ENCODE results near the gene NFATC2.

The NFATC2 gene

DNA sequence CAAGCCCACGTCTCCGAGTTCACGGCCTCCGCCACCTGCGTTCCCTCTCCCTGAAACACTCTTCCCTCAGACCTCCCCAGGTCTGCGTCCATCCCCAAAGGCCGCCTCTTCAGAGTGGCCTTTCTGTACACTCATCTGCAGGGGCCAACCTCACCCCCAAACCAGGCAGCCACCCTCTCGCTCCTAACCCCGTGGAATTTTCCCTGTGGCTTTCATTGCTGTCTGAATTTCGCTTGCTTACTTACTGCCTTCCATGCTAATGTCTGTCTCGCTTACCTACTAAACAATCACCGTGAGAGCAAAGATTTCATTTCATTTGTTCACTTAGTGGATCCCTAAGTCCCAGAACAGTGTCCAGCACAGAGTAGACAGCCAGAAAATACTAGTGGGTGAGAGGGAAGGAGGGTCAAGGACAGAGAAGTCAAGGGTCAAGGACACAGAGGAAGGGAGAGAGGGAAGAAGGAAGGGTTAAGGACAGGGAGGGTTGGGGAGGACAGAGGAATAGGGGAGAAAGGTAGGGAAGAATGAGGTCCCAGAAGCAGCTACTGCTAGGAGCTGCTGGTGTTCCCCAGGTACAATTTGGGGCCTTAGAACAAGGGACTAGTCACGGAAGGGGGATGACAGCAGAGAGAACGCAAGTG, 114.7 kb downstream of the NFATC2 start:
- no peak for TF ChIP-seq SIN3A (IDR thresholded peaks at IDR 0.05; ENCODE audit: borderline replicate concordance, insufficient read depth, low read length)
- no peak for TF ChIP-seq TAF1 (IDR thresholded peaks at IDR 0.05; ENCODE audit: borderline replicate concordance, insufficient read depth, low read length)
- no peak for TF ChIP-seq FOXP2 (optimal IDR thresholded peaks at IDR 0.05; ENCODE audit: borderline replicate concordance, extremely low read depth, extremely low read length, insufficient read depth)
- TF ChIP-seq, protein P1, sequence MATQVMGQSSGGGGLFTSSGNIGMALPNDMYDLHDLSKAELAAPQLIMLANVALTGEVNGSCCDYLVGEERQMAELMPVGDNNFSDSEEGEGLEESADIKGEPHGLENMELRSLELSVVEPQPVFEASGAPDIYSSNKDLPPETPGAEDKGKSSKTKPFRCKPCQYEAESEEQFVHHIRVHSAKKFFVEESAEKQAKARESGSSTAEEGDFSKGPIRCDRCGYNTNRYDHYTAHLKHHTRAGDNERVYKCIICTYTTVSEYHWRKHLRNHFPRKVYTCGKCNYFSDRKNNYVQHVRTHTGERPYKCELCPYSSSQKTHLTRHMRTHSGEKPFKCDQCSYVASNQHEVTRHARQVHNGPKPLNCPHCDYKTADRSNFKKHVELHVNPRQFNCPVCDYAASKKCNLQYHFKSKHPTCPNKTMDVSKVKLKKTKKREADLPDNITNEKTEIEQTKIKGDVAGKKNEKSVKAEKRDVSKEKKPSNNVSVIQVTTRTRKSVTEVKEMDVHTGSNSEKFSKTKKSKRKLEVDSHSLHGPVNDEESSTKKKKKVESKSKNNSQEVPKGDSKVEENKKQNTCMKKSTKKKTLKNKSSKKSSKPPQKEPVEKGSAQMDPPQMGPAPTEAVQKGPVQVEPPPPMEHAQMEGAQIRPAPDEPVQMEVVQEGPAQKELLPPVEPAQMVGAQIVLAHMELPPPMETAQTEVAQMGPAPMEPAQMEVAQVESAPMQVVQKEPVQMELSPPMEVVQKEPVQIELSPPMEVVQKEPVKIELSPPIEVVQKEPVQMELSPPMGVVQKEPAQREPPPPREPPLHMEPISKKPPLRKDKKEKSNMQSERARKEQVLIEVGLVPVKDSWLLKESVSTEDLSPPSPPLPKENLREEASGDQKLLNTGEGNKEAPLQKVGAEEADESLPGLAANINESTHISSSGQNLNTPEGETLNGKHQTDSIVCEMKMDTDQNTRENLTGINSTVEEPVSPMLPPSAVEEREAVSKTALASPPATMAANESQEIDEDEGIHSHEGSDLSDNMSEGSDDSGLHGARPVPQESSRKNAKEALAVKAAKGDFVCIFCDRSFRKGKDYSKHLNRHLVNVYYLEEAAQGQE (IDR thresholded peaks at IDR 0.05; ENCODE audit: insufficient read depth in 1 of 2, low read depth in 2 of 2, low read length in 2 of 2): no peak

DNA sequence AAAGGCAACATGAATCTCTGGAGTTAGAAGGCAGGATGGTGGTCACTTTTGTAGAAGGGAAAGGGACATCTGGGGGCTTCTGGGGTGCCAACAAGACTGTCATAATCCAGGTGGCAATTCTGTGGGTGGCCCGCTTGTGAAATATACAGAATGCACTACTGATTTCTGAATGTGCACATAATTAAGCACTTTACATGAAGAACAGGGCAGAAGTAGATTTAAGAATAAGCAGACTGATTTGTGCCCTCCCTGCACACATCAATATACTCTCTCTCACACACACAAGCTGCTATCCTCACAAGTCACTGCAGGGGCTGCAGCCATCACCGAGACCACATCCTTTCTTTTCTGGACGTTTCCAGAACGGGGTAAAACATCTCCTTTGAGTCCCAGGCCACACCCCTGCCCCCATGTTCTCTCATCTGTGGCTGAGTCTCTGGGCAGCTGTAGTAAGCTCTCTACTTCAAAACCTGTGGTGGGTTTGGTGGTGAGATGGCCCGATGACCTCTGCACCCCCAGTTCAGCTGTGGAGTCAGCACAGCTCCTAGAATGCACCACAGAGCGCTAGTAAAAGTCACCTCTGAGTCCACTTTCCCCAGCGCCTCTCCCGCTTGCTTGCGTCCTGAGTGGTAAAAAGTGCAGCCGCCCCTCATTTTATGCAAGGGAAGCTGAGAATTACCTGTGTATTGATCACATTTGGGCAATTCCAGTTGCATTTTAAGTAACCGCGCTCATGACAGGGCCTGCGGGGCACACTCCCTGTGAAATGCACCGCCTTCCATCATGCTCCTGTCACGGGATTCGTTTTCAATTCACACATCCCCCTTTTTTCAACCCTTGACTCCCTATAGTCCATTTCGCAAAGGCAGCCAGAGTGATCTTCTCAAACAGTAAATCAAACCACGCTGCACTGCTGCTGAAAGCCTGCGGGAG, 115.5 kb downstream of the NFATC2 start:
- TF ChIP-seq FOXP2 (optimal IDR thresholded peaks at IDR 0.05; ENCODE audit: borderline replicate concordance, extremely low read depth, extremely low read length, insufficient read depth): no peak
- TF ChIP-seq, protein P1 (IDR thresholded peaks at IDR 0.05; ENCODE audit: insufficient read depth in 1 of 2, low read depth in 2 of 2, low read length in 2 of 2): no peak
- TF ChIP-seq POLR2AphosphoS5 (IDR thresholded peaks at IDR 0.05; ENCODE audit: low read depth, low read length): no peak
- TF ChIP-seq SIN3A (IDR thresholded peaks at IDR 0.05; ENCODE audit: borderline replicate concordance, insufficient read depth, low read length): no peak

DNA sequence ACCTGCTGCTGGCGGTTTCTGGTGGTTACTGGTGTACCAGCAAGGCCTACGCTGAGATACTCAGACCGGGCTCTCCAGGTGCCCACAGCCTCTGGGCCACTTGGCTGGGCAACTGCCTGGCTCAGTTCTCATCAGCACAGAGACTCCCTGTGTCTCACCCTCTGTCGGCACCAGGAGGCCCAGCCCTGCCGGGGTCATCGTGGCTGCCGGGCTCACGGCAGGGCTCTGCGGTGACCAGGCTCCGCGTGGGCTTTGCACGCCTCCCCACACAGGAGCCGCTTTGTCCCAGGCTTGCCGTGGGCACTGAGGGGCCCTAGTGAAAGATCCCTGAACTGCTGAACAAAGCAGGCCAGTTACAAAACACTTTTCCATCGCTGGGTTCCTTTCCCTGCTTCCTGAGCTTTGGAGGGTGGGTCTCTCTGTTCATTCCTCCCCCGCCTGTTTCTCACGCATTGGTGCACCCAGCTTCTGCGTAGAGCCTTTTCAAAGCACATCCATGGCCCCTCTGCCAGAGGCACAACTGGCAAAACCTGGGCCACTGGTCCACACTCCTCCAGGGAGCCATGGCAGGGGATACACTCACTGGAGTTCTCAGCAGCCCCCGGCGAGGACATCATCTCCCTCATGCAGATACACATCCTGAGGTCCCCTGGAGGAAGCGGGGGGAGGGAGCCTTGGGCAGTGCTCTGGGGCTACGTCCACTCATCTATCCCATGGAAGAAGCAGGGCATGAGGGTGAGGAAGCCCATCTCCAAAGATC, 117.0 kb downstream of the NFATC2 start:
- TF ChIP-seq TAF1 (IDR thresholded peaks at IDR 0.05; ENCODE audit: borderline replicate concordance, insufficient read depth, low read length) (no peak), FOXP2 (optimal IDR thresholded peaks at IDR 0.05; ENCODE audit: borderline replicate concordance, extremely low read depth, extremely low read length, insufficient read depth) (no peak), POLR2AphosphoS5 (IDR thresholded peaks at IDR 0.05; ENCODE audit: low read depth, low read length) (no peak), SIN3A (IDR thresholded peaks at IDR 0.05; ENCODE audit: borderline replicate concordance, insufficient read depth, low read length) (no peak)
- TF ChIP-seq, protein P1 (IDR thresholded peaks at IDR 0.05; ENCODE audit: insufficient read depth in 1 of 2, low read depth in 2 of 2, low read length in 2 of 2): no peak

DNA sequence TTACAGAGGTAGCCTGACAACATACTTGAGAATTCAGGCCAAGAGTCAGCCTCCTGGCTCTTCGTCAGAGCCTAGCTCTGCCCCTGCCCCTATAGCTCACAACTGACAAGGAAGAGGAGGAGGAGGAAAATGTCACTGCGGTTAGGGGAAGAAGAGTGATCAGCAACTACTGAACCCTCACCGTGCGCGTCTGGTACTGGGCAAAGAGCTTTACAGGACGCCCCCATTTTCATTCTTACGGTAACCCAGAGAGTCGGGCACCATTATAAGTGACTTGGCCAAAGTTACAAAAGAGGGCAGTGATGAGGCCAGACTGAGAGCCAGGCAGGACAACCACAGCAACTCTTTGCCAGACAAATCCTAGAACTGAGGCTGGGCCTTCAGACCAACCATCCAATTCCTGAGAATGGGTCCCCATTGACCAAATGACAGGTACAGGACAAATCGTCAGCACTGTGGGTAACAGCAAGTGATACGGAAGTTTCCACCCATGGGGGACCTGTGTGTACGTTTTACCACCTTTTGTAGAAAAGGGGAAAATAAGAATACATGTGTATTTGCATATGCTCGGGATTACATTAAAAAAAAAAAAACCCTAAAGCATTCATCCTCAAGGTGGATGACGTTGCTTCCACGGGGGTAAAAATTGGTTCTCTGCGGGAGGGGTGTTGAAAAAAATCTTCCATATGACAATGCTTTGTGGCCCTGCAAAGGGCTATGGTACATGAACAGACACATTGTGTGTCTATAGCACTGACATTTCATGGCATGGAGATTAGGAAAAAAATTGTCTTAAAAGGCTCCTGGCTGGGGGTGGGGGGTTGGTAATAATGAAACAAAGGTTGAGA, 118.0 kb downstream of the NFATC2 start:
- TF ChIP-seq TAF1 (IDR thresholded peaks at IDR 0.05; ENCODE audit: borderline replicate concordance, insufficient read depth, low read length): no peak
- TF ChIP-seq, protein P1 (IDR thresholded peaks at IDR 0.05; ENCODE audit: insufficient read depth in 1 of 2, low read depth in 2 of 2, low read length in 2 of 2): no peak

All from PFSK-1 (cell line).